Dendritic cell treated with granulocyte-macrophage colony-stimulating factor and Interleukin-4, amounts not matched to agents 40 ng/mL and 50 ng/mL, for 4 days (primary cell): Measurements from ENCODE around the gene AGAP1.
A peak's percentile ranks its signal among the peaks of the same experiment; 100 is the strongest.

Source experiments
- H3K27ac Mint-ChIP-seq: one replicate; pipeline ENCODE4 v1.8.0; 2022; ENCODE audit warnings: mild to moderate bottlenecking, mixed read lengths
- H3K27me3 Mint-ChIP-seq: one replicate; pipeline ENCODE4 v1.8.0; 2022; ENCODE audit warnings: mild to moderate bottlenecking, mixed read lengths
- H3K36me3 Mint-ChIP-seq: one replicate; pipeline ENCODE4 v1.8.0; 2022; ENCODE audit warnings: low read depth, mixed read lengths
- H3K4me1 Mint-ChIP-seq: one replicate; pipeline ENCODE4 v1.8.0; 2022; ENCODE audit warnings: low read depth, mixed read lengths
- H3K4me3 Mint-ChIP-seq: one replicate; pipeline ENCODE4 v1.8.0; 2022; ENCODE audit warnings: mild to moderate bottlenecking, moderate library complexity, mixed read lengths
- H3K9me3 Mint-ChIP-seq: one replicate; pipeline ENCODE4 v1.8.0; 2022; ENCODE audit warnings: mixed read lengths
- intact Hi-C: fragments of 100-400 bp; cut with micrococcal nuclease; formaldehyde crosslinking; loops from one replicate; pipeline ENCODE4 v1.15.0; 2022

AGAP1 gene

GRCh38 chr2:235468978-235469655 is 24.7 kb upstream of the AGAP1 start:
- intact Hi-C loops, result no loop called here
- H3K36me3 Mint-ChIP-seq, result no peaks in the 10 kb centered on the region
- no peak overlapping the region for H3K27ac Mint-ChIP-seq
- H3K27me3 Mint-ChIP-seq, result no peaks in the 10 kb centered on the region
- H3K4me1 Mint-ChIP-seq, result no peaks in the 10 kb centered on the region
- peaks cover 2% of the 10 kb centered on the region for H3K9me3 Mint-ChIP-seq
- H3K4me3 Mint-ChIP-seq, result no peak overlapping the region

- no peaks in the 10 kb centered on the region for H3K4me1 Mint-ChIP-seq
- intact Hi-C loops, result no loop called here
- H3K9me3 Mint-ChIP-seq, result peaks cover 23% of the 10 kb centered on the region
- H3K36me3 Mint-ChIP-seq, result no peaks in the 10 kb centered on the region
- H3K27ac Mint-ChIP-seq, result no peak overlapping the region
- H3K27me3 Mint-ChIP-seq, result no peaks in the 10 kb centered on the region
- H3K4me3 Mint-ChIP-seq, result no peak overlapping the region
Observed at GRCh38 chr2:235471186-235471747, 22.6 kb upstream of the AGAP1 start.

GRCh38 chr2:235472443-235472842 is 21.4 kb upstream of the AGAP1 start:
- Mint-ChIP-seq H3K9me3 (peaks cover 23% of the 10 kb centered on the region), H3K27me3 (no peaks in the 10 kb centered on the region), H3K36me3 (no peaks in the 10 kb centered on the region), H3K4me3 (no peak overlapping the region), H3K4me1 (no peaks in the 10 kb centered on the region), H3K27ac (no peak overlapping the region)
- intact Hi-C loops, result no loop called here

GRCh38 chr2:235478609-235479008 is 15.2 kb upstream of the AGAP1 start:
- Mint-ChIP-seq H3K36me3 (no peaks in the 10 kb centered on the region), H3K9me3 (peaks cover 23% of the 10 kb centered on the region), H3K4me3 (no peak overlapping the region), H3K27me3 (peaks cover 4% of the 10 kb centered on the region), H3K4me1 (no peaks in the 10 kb centered on the region), H3K27ac (no peak overlapping the region)
- intact Hi-C loops, result no loop called here

DNA sequence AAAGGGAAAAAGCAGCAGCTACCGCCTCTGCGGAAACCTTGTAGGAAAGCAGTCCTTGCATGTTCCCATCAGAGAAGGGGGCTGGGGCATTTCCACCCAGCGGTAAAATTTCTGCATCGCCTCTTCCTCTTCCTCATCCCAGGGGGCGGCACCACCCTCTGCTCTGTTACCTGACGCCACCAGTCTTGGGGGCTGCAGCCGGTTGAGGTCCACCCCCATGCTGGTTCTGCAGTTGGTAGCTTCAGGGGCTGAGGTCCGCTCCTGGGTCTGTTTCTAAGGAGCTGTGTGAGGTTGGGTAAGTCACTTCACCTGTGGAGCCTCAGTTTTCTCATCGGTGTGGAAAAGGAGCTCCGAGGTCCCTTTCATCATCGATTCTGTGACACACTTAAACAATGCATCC is 14.2 kb upstream of the AGAP1 start:
- intact Hi-C loops, result no loop called here
- H3K4me3 Mint-ChIP-seq, result no peak overlapping the region
- H3K27ac Mint-ChIP-seq, result no peak overlapping the region
- peaks cover 4% of the 10 kb centered on the region for H3K27me3 Mint-ChIP-seq
- peaks cover 16% of the 10 kb centered on the region for H3K9me3 Mint-ChIP-seq
- H3K36me3 Mint-ChIP-seq, result no peaks in the 10 kb centered on the region
- no peaks in the 10 kb centered on the region for H3K4me1 Mint-ChIP-seq

DNA sequence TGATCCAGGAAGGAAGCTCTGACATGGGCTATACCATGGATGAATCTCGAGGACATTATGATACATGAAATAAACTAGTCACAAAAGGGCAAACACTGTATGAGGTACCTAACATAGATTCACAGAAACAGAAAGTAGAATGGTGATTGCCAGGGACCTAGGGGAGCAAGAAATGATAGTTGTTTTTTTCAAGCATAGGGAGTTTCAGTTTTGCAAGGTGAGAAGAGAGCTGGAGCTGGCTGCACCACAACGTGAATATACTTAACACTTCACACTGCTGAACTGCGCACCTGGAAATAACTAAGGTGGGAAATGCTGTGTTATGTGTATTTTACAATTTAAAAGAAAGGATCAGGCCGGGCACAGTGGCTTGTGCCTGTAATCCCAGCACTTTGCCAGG is 13.2 kb upstream of the AGAP1 start:
- intact Hi-C loops, result no loop called here
- no peaks in the 10 kb centered on the region for H3K4me1 Mint-ChIP-seq
- H3K4me3 Mint-ChIP-seq, result no peak overlapping the region

GRCh38 chr2:235483313-235483712 is 10.5 kb upstream of the AGAP1 start:
- Mint-ChIP-seq H3K27me3 (peaks cover 7% of the 10 kb centered on the region), H3K36me3 (no peaks in the 10 kb centered on the region), H3K4me3 (no peak overlapping the region), H3K9me3 (no peaks in the 10 kb centered on the region), H3K27ac (no peak overlapping the region), H3K4me1 (no peaks in the 10 kb centered on the region)
- intact Hi-C loops, result no loop called here

More for the DNA sequence above, 13.2 kb upstream of the AGAP1 start:
- Mint-ChIP-seq H3K9me3 (peaks cover 6% of the 10 kb centered on the region), H3K27ac (no peak overlapping the region), H3K36me3 (no peaks in the 10 kb centered on the region), H3K27me3 (peaks cover 6% of the 10 kb centered on the region)

DNA sequence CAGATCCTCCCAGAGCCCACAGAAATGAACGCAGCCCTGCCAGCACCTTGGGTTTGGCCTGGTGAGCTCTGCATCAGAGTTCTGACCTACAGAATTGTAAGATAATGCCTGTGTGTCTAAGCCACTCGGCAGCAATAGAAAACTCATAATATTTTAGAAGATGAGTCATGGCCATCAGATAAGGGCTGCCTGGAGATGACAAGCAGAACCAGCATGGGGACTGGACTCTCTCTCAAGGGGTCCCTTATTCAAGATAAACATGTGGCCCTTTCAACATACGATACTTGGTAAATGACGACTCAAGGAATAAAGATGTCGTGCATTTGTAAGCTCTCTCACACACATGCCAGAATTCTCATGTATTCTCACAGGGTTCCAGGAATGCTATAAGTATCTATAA is 8.5 kb upstream of the AGAP1 start:
- Mint-ChIP-seq H3K4me1 (no peaks in the 10 kb centered on the region), H3K9me3 (no peaks in the 10 kb centered on the region), H3K27me3 (peaks cover 11% of the 10 kb centered on the region), H3K4me3 (no peak overlapping the region), H3K27ac (no peak overlapping the region), H3K36me3 (no peaks in the 10 kb centered on the region)
- intact Hi-C loops, result no loop called here

GRCh38 chr2:235486729-235487128 is 7.1 kb upstream of the AGAP1 start:
- no peaks in the 10 kb centered on the region for H3K9me3 Mint-ChIP-seq
- peaks cover 17% of the 10 kb centered on the region for H3K27me3 Mint-ChIP-seq
- H3K27ac Mint-ChIP-seq, result no peak overlapping the region
- no peaks in the 10 kb centered on the region for H3K4me1 Mint-ChIP-seq
- intact Hi-C loops, result no loop called here
- H3K4me3 Mint-ChIP-seq, result no peak overlapping the region
- H3K36me3 Mint-ChIP-seq, result no peaks in the 10 kb centered on the region

- no peaks in the 10 kb centered on the region for H3K9me3 Mint-ChIP-seq
- H3K27ac Mint-ChIP-seq, result no peak overlapping the region
- H3K4me1 Mint-ChIP-seq, result peaks cover 5% of the 10 kb centered on the region
- intact Hi-C loops, result no loop called here
- H3K27me3 Mint-ChIP-seq, result peaks cover 37% of the 10 kb centered on the region
- no peak overlapping the region for H3K4me3 Mint-ChIP-seq
- H3K36me3 Mint-ChIP-seq, result no peaks in the 10 kb centered on the region
Observed at GRCh38 chr2:235489897-235490296, 3.9 kb upstream of the AGAP1 start.

GRCh38 chr2:235492850-235493344 is 946 bp upstream of the AGAP1 start:
- intact Hi-C loops, result no loop called here
- peaks cover 61% of the 10 kb centered on the region for H3K27me3 Mint-ChIP-seq
- H3K27ac Mint-ChIP-seq, result no peak overlapping the region
- peak overlapping the region; percentile 73 for H3K4me3 Mint-ChIP-seq
- no peaks in the 10 kb centered on the region for H3K36me3 Mint-ChIP-seq
- H3K4me1 Mint-ChIP-seq, result peaks cover 5% of the 10 kb centered on the region
- no peaks in the 10 kb centered on the region for H3K9me3 Mint-ChIP-seq

GRCh38 chr2:235493402-235493774 is 455 bp upstream of the AGAP1 start:
- Mint-ChIP-seq H3K4me3 (peak overlapping the region; percentile 73), H3K27ac (no peak overlapping the region), H3K4me1 (peaks cover 5% of the 10 kb centered on the region), H3K9me3 (no peaks in the 10 kb centered on the region), H3K36me3 (no peaks in the 10 kb centered on the region), H3K27me3 (peaks cover 66% of the 10 kb centered on the region)
- intact Hi-C loops, result no loop called here

GRCh38 chr2:235494716-235495372 is 1.0 kb downstream of the AGAP1 start:
- Mint-ChIP-seq H3K36me3 (no peaks in the 10 kb centered on the region), H3K4me3 (peak overlapping the region; percentile 46), H3K4me1 (peaks cover 5% of the 10 kb centered on the region), H3K9me3 (no peaks in the 10 kb centered on the region), H3K27ac (no peak overlapping the region), H3K27me3 (peaks cover 71% of the 10 kb centered on the region)
- intact Hi-C loops, result no loop called here

- Mint-ChIP-seq H3K27me3 (peaks cover 71% of the 10 kb centered on the region), H3K9me3 (no peaks in the 10 kb centered on the region), H3K4me1 (peaks cover 5% of the 10 kb centered on the region), H3K27ac (no peak overlapping the region), H3K4me3 (no peak overlapping the region), H3K36me3 (no peaks in the 10 kb centered on the region)
- intact Hi-C loops, result no loop called here
Observed at GRCh38 chr2:235495373-235496238, 1.8 kb downstream of the AGAP1 start.
